GM23338 (cell line): Measurements from ENCODE around the gene C14orf180. TPM values are rescaled to one million over a fixed set of nuclear protein-coding genes. Genes with fewer than 3 reads are reported as not detected.

ENCODE experiments used
- ATAC-seq: fragments of 200-7000 bp; cut with Tn5 transposase; 3 replicates; pipeline ENCODE4 v1.9.1; 2020
- DNase-seq: peaks from one replicate; pipeline ENCODE4 v3.0.0-alpha.2; 2015; ENCODE audit warnings: low spot score
- H2AFZ ChIP-seq: fragments of 200-600 bp; sonication (generic); 2 replicates; pipeline ENCODE4 v1.8.0; 2016; ENCODE audit warnings: antibody characterized with exemption, mild to moderate bottlenecking, moderate library complexity
- H3F3A ChIP-seq: fragments of 200-600 bp; sonication (generic); replicated peaks from 2 replicates; pipeline ENCODE4 v1.8.0; 2017; ENCODE audit warnings: antibody characterized with exemption, mixed run types, low read depth
- H3K27ac ChIP-seq: fragments of 200-600 bp; sonication (generic); 2 replicates; pipeline ENCODE4 v1.6.1; 2016; ENCODE audit warnings: low read depth
- H3K27me3 ChIP-seq: fragments of 200-600 bp; sonication (generic); 2 replicates; pipeline ENCODE4 v1.8.0; 2016; ENCODE audit warnings: mild to moderate bottlenecking, mixed run types, moderate library complexity; ENCODE audit not compliant: insufficient read depth
- H3K36me3 ChIP-seq: fragments of 200-600 bp; sonication (generic); 2 replicates; pipeline ENCODE4 v1.8.0; 2016; ENCODE audit warnings: mild to moderate bottlenecking; ENCODE audit not compliant: insufficient read depth
- H3K4me1 ChIP-seq: fragments of 200-600 bp; sonication (generic); 2 replicates; pipeline ENCODE4 v1.8.0; 2016; ENCODE audit warnings: mild to moderate bottlenecking, moderate library complexity; ENCODE audit not compliant: insufficient read depth
- H3K4me2 ChIP-seq: fragments of 200-600 bp; sonication (generic); 2 replicates; pipeline ENCODE4 v1.7.1; 2017; ENCODE audit warnings: mixed run types
- H3K4me3 ChIP-seq: fragments of 200-600 bp; sonication (generic); 2 replicates; pipeline ENCODE4 v1.6.1; 2016; ENCODE audit warnings: mixed run types
- H3K79me2 ChIP-seq: fragments of 200-600 bp; sonication (generic); replicated peaks from 2 replicates; pipeline ENCODE4 v1.8.0; 2017; ENCODE audit warnings: mild to moderate bottlenecking; ENCODE audit not compliant: insufficient read depth
- H3K9me2 ChIP-seq: fragments of 200-600 bp; sonication (generic); 2 replicates; pipeline ENCODE4 v1.8.0; 2017; ENCODE audit not compliant: insufficient read depth
- H4K20me1 ChIP-seq: fragments of 200-600 bp; sonication (generic); replicated peaks from 2 replicates; pipeline ENCODE4 v1.8.0; 2017; ENCODE audit warnings: mild to moderate bottlenecking; ENCODE audit not compliant: insufficient read depth
- H3K27ac Mint-ChIP-seq: 2 replicates; pipeline ENCODE4 v1.8.0; 2020; ENCODE audit warnings: inconsistent platforms, mild to moderate bottlenecking, moderate library complexity, mixed read lengths
- H3K27me3 Mint-ChIP-seq: 3 replicates; pipeline ENCODE4 v1.8.0; 2022; ENCODE audit warnings: low read depth, mild to moderate bottlenecking, moderate library complexity, mixed read lengths, inconsistent platforms; ENCODE audit not compliant: insufficient read depth, poor library complexity
- H3K36me3 Mint-ChIP-seq: 3 replicates; pipeline ENCODE4 v1.8.0; 2021; ENCODE audit warnings: low read depth, mild to moderate bottlenecking, inconsistent platforms, moderate library complexity, mixed read lengths
- H3K4me1 Mint-ChIP-seq: 3 replicates; pipeline ENCODE4 v1.8.0; 2020; ENCODE audit warnings: mild to moderate bottlenecking, inconsistent platforms, mixed read lengths
- H3K4me3 Mint-ChIP-seq: 3 replicates; pipeline ENCODE4 v1.8.0; 2021; ENCODE audit warnings: moderate library complexity, mild to moderate bottlenecking, inconsistent platforms, mixed read lengths
- H3K9me3 Mint-ChIP-seq: 3 replicates; pipeline ENCODE4 v1.8.0; 2020; ENCODE audit warnings: moderate library complexity, mild to moderate bottlenecking, inconsistent platforms, mixed read lengths
- CREB1 ChIP-seq: fragments of 250-450 bp; sonication (Bioruptor Pico); IDR thresholded peaks from 2 replicates; pipeline ENCODE4 v1.5.0; 2020; ENCODE audit warnings: low read depth, mild to moderate bottlenecking, moderate library complexity
- CTCF ChIP-seq, 2 experiments: fragments of 200-600 bp in 1 of 2; sonication (generic) in 1 of 2; conservative IDR thresholded peaks; 2 replicates each; pipeline versions ENCODE4 v1.5.1 to v1.6.1; 2016 to 2017; ENCODE audit warnings: antibody characterized with exemption in 2 of 2, low read depth in 2 of 2, mild to moderate bottlenecking in 2 of 2, moderate library complexity in 1 of 2
- ETS1 ChIP-seq: IDR thresholded peaks from 2 replicates; pipeline ENCODE4 v1.6.1; 2016; ENCODE audit warnings: antibody characterized with exemption
- EZH2 ChIP-seq: fragments of 200-600 bp; sonication (generic); IDR thresholded peaks from one replicate; pipeline ENCODE4 v1.8.0; 2017; ENCODE audit warnings: antibody characterized with exemption, mild to moderate bottlenecking, low read depth; ENCODE audit not compliant: unreplicated experiment
- EZH2phosphoT487 ChIP-seq: fragments of 200-600 bp; sonication (generic); IDR thresholded peaks from one replicate; pipeline ENCODE4 v1.8.1; 2018; ENCODE audit warnings: antibody characterized with exemption; ENCODE audit not compliant: unreplicated experiment
- JUNB ChIP-seq: IDR thresholded peaks from one replicate; pipeline ENCODE4 v1.6.1; 2016; ENCODE audit warnings: antibody characterized with exemption; ENCODE audit not compliant: unreplicated experiment
- NANOG ChIP-seq: IDR thresholded peaks from 2 replicates; pipeline ENCODE4 v1.6.1; 2016; ENCODE audit warnings: antibody characterized with exemption, borderline replicate concordance
- POLR2AphosphoS5 ChIP-seq: IDR thresholded peaks from 2 replicates; pipeline ENCODE4 v1.6.1; 2016; ENCODE audit warnings: antibody characterized with exemption, low read depth
- REST ChIP-seq: IDR thresholded peaks from one replicate; pipeline ENCODE4 v1.6.1; 2018; ENCODE audit warnings: antibody characterized with exemption; ENCODE audit not compliant: unreplicated experiment
- STAT1 ChIP-seq: IDR thresholded peaks from one replicate; pipeline ENCODE4 v1.6.1; 2016; ENCODE audit warnings: antibody characterized with exemption; ENCODE audit not compliant: unreplicated experiment
- ZNF114 ChIP-seq: fragments of 250-450 bp; sonication (Bioruptor Pico); IDR thresholded peaks from 2 replicates; pipeline ENCODE4 v1.5.0; 2020; ENCODE audit warnings: mild to moderate bottlenecking, moderate library complexity
- ZNF331 ChIP-seq: fragments of 250-450 bp; sonication (Bioruptor Pico); IDR thresholded peaks from 2 replicates; pipeline ENCODE4 v1.5.0; 2020; ENCODE audit warnings: low read depth, mild to moderate bottlenecking, moderate library complexity
- ZNF462 ChIP-seq: fragments of 250-450 bp; sonication (Bioruptor Pico); IDR thresholded peaks from 2 replicates; pipeline ENCODE4 v1.5.0; 2020; ENCODE audit warnings: mild to moderate bottlenecking, moderate library complexity
- polyA plus RNA-seq: library from polyadenylated mRNA; unstranded; fragments of >200 nt; fragmentation: Nextera tagmentation; extraction: Ambion mirVana; gene quantifications from 2 replicates; pipeline ENCODE4 v1.2.1, GENCODE V29; 2016
- total RNA-seq: library from RNA; depleted of rRNA; stranded (reverse); fragments of >200 nt; shearing (Covaris generic); gene quantifications from 2 replicates; pipeline ENCODE4 v1.2.3, GENCODE V29; 2014

C14orf180 gene
- total and polyA plus RNA-seq, 2 experiments from 2014 or later, result not detected

- Histone ChIP-seq H4K20me1 (no peaks in the 10 kb centered on the region), H3K4me1 (no peaks in the 10 kb centered on the region), H3K9me2 (no peaks in the 10 kb centered on the region), H3K4me2 (no peak overlapping the region), H3F3A (no peaks in the 10 kb centered on the region), H3K36me3 (no peaks in the 10 kb centered on the region), H3K27ac (no peak overlapping the region), H2AFZ (no peak overlapping the region), H3K4me3 (no peak overlapping the region), H3K27me3 (no peaks in the 10 kb centered on the region), H3K79me2 (no peaks in the 10 kb centered on the region)
- no peak for DNase-seq
- H3K36me3 Mint-ChIP-seq, result no peaks in the 10 kb centered on the region; the same call in 2 of the 3 replicates
- H3K9me3 Mint-ChIP-seq, result no peaks in the 10 kb centered on the region; the same call in 2 of the 3 replicates
- ATAC-seq, result no peak
- H3K4me3 Mint-ChIP-seq, result no peak overlapping the region
- peaks cover 2% of the 10 kb centered on the region; the same call in 1 of the 3 replicates for H3K4me1 Mint-ChIP-seq
- peaks cover 8% of the 10 kb centered on the region for H3K27me3 Mint-ChIP-seq
- TF ChIP-seq CREB1 (CRISPR knock-in tag), result no peak
- no peak for TF ChIP-seq ETS1
- TF ChIP-seq EZH2phosphoT487, result no peak
- no peak for TF ChIP-seq STAT1
- no peak for TF ChIP-seq NANOG
- TF ChIP-seq REST, result no peak
- no peak for TF ChIP-seq ZNF331 (CRISPR knock-in tag)
- TF ChIP-seq ZNF462, result no peak
- TF ChIP-seq JUNB, result no peak
- TF ChIP-seq POLR2AphosphoS5, result no peak
- no peak for TF ChIP-seq EZH2
- TF ChIP-seq ZNF114 (CRISPR knock-in tag), result no peak
- no peak for TF ChIP-seq CTCF (conservative IDR thresholded peaks at IDR 0.05; ENCODE audit: low read depth in 2 of 2)
- no peak overlapping the region for H3K27ac Mint-ChIP-seq
Observed at GRCh38 chr14:104586832-104587620, 7.5 kb downstream of the C14orf180 start.
